ENCODE data around the gene GABBR2.

GABBR2 gene

DNA sequence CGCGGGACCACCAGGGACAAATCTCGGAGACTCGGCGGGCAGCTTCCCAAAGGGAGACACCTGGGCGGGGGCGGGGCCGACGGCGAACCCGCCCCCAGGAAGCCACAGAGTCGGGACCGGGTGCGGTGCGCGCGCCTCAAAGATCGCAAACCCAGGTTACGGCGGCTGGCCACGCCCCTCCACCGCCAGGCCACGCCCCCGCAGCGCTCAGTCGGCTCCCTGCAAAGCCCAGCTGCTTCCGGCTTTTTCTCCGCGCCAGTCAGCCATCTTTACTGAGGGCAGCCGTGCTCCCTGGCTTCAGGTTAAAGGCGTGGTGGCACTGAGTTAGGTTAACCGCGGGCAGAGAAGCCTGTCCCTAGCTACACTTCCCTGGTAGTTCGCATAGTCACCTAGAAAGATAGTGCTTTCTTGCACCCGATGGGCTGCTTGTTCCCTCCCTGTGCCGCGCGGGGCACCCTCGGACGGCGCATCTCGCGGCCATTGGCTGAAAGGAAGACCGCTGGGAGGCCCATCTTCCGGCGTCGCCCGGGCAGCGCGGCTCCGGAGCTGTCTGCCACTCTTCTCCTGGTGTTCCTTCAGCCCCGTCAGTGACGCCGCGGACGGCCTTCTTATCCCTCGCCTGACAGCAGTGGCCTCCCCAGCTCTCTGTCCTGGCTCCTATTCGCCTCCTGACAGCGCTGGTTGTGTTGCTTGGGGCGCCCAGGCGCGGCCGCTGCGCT, 453.0 kb downstream of the GABBR2 start, which contains the start of gene TBC1D2:
Gene TBC1D2, minus strand, starts transcription at position 72 of the 719 bp plus-strand sequence. CDS start 108 bp downstream, outside the sequence.
- peak; percentile 86 for DNase-seq (ENCODE audit: low read depth)

DNA sequence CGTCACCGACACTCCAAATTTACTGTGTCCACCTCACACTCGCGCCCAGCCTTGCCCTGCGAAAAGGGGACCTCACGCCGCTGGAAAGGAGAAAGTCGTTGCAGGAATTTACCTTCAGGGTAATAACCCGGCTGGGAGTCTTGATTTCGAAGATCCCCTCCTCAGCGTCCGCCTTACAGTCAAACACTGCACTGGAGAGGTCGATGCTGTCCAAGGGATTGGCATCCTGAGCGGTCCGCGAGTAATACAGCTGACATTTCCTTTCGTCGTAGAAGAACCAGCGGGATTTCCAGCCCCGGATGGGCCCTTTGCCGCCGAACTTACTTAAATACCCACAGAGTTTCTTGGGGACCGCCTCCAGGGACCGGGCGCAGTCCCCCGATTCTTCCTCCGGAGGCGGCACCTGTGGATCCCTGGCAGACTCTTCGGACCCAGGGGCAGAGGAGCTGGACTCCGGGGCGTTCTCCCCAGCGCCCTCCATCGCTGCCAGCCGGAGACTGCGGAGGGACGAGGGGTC, 453.6 kb downstream of the GABBR2 start:
- peak; percentile 50 for DNase-seq (ENCODE audit: low read depth)

DNA sequence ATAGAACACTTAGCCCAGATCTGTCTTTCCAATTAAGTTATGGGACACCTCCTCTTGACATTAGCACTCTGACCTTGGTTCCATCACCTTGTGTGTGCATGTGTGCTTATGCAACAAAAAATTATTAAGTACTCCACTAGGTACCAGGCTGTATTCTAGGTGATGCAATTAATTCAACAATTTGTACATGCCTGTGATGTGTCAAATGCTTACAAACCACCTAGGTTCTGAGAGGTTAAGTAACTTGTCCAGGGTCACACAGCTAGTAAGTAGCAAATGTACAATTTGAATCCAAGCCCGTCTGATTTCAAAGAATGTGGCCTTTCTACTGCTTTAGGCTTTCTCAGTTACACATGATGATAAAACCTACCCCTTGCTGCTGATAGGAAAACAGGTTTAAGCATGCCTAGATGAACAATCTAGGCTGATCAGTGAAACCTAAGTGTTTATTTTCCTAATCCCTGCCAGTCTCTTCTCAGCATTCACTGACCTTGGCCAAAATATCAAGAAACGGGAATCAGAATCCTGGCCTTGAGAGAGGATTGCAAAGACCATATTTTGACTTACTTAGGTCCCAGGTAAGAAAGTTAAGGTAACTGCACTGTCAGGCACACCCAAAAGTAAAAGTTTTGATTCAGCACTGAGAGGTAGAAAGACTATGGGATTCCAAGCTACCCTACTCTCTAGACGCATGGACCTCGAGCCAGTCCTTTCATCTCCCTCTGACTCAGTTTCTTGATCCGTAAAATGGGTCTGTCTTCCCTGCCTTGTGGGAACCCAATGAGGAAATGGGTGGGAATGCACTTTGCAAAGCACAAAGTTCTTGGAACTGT, 454.3 kb downstream of the GABBR2 start:
- DNase-seq (ENCODE audit: low read depth), result peak; percentile 58

DNA sequence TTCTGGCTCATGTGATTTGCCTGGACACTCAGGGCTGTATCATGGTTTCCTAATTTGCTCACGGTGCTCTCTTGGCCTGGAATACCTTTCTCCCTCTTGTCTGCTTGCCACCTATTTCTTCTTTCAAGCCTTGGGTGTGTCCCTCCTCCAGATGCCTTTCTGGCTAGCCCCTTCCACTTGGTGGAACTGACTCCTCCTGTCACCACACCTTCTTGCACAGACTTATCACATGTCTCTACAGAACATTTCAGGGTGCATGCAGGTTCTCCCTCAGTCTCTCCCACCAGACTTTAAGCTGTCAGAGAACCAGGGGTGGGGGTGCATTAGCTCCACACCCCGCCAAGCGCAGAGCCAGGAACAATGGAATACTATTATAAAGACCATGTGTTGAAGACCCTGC, 455.2 kb downstream of the GABBR2 start:
- DNase-seq (ENCODE audit: low read depth), result no peak

DNA sequence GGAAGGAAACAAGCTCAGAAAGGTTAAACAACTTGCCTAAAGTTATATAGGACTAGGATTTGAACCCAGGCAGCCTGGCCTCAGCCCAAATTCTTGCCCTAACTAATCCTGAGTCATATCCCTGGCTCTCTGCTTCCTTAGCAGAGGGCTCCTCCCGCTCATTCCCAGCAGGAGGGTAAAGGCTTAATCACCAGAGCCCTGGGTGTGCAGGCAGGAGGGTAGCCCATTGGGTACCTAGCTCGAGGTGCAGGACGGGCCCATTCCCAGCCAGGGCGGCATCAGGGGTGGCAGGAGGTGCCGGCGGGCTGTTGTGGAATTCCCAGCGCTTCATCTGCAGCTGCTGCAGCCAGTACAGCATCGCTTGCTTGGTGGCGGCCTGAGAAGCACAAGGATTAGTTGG, 457.2 kb downstream of the GABBR2 start:
- peak; percentile 75 for DNase-seq (ENCODE audit: low read depth)

DNA sequence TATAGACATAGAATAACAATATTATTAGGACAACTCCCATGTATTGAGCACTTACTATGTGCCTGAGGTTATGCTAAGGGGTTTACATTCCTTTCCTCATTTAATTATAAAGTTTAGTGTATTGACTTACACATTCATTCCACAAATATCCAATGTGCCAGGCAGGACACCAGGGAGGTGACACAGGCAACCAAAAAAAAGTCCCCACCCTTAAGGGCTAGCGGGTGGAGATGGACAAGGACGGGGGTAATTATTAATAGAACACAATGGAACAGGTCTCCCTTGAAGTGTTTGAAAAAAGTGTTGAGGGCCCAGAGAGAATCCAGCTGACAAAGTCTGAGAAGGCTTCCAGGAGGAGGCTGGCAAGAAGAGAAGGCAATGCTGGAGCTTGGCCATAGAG, 459.0 kb downstream of the GABBR2 start:
- no peak for DNase-seq (ENCODE audit: low read depth)

DNA sequence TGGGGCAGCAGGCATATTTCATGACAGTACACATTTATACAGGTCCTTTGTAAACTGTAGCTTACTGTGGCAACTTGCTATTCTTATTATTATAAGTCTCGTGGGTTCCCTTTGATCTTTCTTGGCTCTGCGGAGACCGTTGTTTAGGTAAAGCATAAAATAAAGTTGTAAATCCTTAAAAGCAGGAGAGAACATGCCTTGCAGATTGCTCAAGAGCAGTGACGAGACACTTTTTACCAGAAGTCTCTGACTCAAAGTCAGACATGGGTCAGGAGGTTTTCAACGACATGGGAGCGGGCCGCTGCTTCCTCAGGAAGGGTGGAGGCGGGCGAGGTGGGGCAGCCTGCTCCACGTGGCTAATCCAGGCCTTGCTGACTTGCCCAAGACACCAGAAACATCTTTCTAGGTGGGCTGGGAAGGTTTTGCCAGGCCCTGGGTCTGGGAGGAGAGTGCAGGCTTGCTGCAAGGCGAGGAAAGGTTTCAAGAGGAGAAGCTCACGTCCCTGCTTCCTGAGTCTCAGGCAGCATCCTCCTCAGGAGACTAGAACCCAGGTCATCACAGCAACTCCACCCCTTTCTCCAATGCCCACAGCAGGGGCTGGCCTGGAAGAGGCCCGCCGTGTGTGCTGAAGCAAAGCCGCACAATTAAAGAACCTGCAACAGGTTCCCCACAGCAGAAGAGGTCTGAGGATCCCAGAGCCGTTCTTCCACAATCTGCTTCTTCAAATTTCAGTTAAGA, 459.8 kb downstream of the GABBR2 start:
- DNase-seq (ENCODE audit: low read depth), result peak; percentile 99

DNA sequence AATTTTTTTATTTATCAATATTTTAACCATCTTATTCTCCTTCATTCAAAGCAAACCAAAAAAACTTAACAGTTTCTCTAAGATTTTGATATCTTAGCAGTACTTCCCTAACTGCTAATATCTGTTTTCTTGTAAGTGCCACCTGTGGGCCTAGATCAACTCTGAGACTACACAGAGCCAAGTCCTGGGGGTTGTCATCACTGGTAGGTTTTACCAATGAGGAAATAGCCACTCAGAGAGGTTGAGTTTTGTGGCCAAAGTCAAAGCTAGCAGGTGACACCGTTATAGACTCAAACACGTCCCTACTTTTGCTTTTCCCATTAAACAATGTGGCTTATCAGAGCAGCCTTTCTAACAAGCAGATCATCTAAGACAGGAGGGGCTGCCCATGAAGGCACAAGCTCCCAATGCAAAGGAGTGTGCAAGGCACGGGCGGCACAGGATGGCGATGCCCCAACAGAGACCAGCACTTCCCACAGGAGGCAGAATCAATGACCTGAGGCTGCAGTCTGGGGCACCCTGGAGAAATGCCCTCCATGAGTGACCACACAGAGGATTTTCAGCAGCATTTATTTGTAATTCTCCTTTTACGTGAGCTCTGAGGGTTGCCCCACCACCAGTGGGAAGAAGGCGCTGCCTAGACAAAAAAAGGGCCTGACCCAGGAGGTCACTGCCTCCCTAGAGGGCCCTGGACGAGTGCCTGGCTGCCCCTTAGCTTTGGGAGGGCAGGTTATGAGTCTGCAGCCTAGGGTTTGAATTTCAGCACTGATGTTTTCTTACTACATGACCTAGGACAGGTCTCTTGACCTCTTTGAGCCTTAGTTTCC, 460.7 kb downstream of the GABBR2 start:
- no peak for DNase-seq (ENCODE audit: low read depth)

DNA sequence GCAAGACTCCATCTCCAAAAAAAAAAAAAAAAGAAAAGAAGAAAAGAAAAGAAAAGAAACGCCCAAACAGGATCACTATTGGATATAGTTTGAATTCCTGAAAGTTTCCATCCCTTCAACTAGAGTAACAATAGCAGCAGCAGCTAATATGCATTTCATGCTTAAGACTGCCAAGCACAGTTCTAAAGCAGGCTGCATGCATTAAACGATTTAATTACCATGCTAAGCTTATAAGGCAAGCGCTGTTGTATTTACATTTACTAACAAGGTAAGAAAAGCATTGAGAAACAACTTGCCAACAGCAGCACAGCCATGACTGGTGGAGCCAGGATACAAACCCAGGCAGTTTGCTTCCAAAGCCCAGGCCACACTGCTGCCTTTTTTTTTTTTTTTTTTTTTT, 466.3 kb downstream of the GABBR2 start:
- DNase-seq (ENCODE audit: low read depth), result no peak

DNA sequence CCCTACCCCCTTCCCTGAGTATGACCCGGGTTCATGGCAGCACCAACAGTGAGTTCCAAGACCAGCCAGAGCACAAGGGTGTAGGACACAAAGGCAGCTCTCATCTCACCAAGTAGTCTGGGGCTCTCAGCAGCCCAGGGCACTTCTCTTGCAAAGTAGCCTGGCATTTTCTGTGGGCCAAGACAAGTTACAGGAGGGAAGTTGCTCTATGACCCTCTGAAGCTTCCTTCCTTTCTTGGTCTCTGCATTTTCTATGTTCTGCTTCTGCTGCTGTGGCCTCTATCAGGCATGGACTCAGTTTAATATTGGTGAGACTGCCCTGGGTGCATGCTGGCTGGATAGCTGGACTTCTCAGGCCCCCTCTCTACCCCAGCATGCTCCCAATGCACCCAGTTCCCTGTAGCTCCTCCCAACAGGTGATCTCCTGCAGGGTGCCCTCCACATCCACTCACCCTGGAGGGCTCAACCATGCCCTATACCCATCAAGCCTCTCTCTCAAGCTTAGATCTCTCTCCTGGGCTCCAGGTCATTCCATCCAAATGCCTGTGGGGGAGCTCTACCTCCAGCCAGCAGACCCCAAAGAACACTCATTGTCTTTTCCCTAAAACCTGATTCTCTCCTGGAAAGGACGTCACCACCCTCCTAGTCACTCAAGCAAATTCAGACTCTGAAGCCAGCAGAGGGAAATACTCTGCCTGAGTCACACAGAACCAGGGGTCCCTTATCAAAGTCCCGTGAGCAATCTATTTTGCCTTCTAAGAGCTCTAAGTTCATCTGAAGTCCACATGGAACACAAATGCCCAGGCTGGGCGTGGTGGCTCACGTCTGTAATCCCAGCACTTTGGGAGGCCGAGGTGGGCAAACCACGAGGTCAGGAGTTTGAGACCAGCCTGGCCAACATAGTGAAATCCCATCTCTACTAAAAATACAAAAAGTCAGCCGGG, 467.1 kb downstream of the GABBR2 start:
- no peak for DNase-seq (ENCODE audit: low read depth)

DNA sequence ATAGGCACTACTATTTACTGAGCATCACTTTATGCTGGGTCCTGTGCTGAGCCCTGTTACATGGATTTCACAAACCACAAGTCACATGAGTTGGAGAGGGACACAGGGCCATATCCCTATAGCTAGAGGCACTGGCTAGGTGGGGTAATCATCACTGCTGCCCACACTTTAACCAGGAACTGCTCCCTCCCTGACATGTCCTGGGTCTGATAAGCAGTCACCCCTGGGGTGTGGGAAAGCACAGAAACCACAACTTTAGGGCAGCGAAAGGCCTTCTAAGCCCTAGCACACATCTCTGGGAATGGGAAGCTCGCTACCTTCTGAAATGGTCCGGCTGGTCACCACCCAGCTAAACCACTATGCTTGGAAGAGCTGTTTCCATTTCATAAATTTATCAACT, 468.3 kb downstream of the GABBR2 start:
- no peak for DNase-seq (ENCODE audit: low read depth)
